Heart left ventricle (tissue), 16 donors: Measurements from ENCODE around the gene WHAMM. TPM values are rescaled to one million over a fixed set of nuclear protein-coding genes. Genes with fewer than 3 reads are reported as not detected.
A peak's percentile ranks its signal among the peaks of the same experiment; 100 is the strongest.

Source experiments
- ATAC-seq, 4 donors: fragments of 200-7000 bp; cut with Tn5 transposase; one replicate each; pipeline ENCODE4 v1.9.1; 2020 to 2022; ENCODE audit warnings: moderate library complexity in 4 of 4, mild to moderate bottlenecking in 3 of 4, moderate number of reproducible peaks in 1 of 4
- DNase-seq, 5 donors: peaks; one replicate each; pipeline ENCODE4 v3.0.0-alpha.2; 2020
- H3K27ac ChIP-seq, 12 donors: fragments of 200-600 bp; sonication (generic) in 4 of 12; one replicate each; pipeline versions ENCODE4 v1.5.0 to v1.8.0; 2016 to 2022; ENCODE audit warnings: mild to moderate bottlenecking in 2 of 12
- H3K27me3 ChIP-seq, 9 donors: fragments of 200-600 bp; sonication (generic) in 2 of 9; one replicate each; pipeline versions ENCODE4 v1.5.1 to v1.8.0; 2016 to 2022; ENCODE audit warnings: mild to moderate bottlenecking in 3 of 9
- H3K36me3 ChIP-seq, 9 donors: fragments of 200-600 bp; sonication (generic) in 2 of 9; one replicate each; pipeline versions ENCODE4 v1.5.0 to v1.8.0; 2018 to 2022; ENCODE audit warnings: mild to moderate bottlenecking in 2 of 9
- H3K4me1 ChIP-seq, 12 donors: fragments of 200-600 bp; sonication (generic) in 4 of 12; one replicate each; pipeline versions ENCODE4 v1.5.0 to v1.8.0; 2016 to 2022; ENCODE audit warnings: mild to moderate bottlenecking in 3 of 12
- H3K4me3 ChIP-seq, 12 donors: fragments of 200-600 bp; sonication (generic) in 4 of 12; one replicate each; pipeline versions ENCODE4 v1.5.0 to v1.8.0; 2017 to 2022; ENCODE audit warnings: mild to moderate bottlenecking in 9 of 12, moderate library complexity in 4 of 12
- H3K9me3 ChIP-seq, 12 donors: fragments of 200-600 bp; sonication (generic) in 4 of 12; one replicate each; pipeline versions ENCODE4 v1.5.0 to v1.8.0; 2016 to 2022; ENCODE audit warnings: mild to moderate bottlenecking in 1 of 12
- CTCF ChIP-seq, 12 donors: fragments of 200-600 bp; sonication (generic) in 4 of 12; IDR thresholded peaks; one replicate each; pipeline versions ENCODE4 v1.5.0 to v1.8.0; 2018 to 2022; ENCODE audit warnings: antibody characterized with exemption in 12 of 12, mild to moderate bottlenecking in 5 of 12
- POLR2A ChIP-seq, 2 donors: fragments of 450-650 bp; IDR thresholded peaks; one replicate each; pipeline ENCODE4 v1.6.1; 2017; ENCODE audit warnings: antibody characterized with exemption in 2 of 2, mild to moderate bottlenecking in 2 of 2, moderate library complexity in 2 of 2
- WGBS, 4 donors: extraction: QIAGEN DNeasy Blood & Tissue Kit in 2 of 4; methylation state at CpG; one replicate each; pipeline versions ENCODE4 v1.1.5 to v1.1.7; 2013 to 2018; 5-methylcytosine and 5-hydroxymethylcytosine counted together
- intact Hi-C, 10 donors: fragments of 100-400 bp; cut with DNase I; formaldehyde crosslinking; loops; one replicate each; pipeline versions ENCODE4 v1.11.1 to v1.14.2; 2022
- polyA plus RNA-seq, 2 donors: library from polyadenylated mRNA; stranded (reverse); fragments of 200-250 nt; gene quantifications; one replicate each; pipeline ENCODE4 v1.2.3, GENCODE V29; 2013
- total RNA-seq, 9 donors: library from RNA; depleted of rRNA in 2 of 9; stranded (reverse); fragments of >200 nt in 2 of 9; fragmentation: NEBNext Ultra II Directional in 3 of 9; extraction: Animal tissue kit (Norgen Biotek cat#: 25700) in 3 of 9; gene quantifications; one replicate each; pipeline versions ENCODE4 v1.1.0 to v1.2.4, GENCODE V29; 2016 to 2023
- donor health status: ischemic (EF 13 %, LVEDD 7.1; RV severe dilation, severe dysfunction).
- donor health status: healthy with polysubstance abuse.
- donor health status: DM: no; HTN: yes; CAD: no.
- donor health status: DM: no; HTN: no; CAD: no.
- donor health status: ischemic (EF 25% LVEDD 6.9; RV normal size, moderate dysfunction).
- donor health status: ischemic (EF 25% LVEDD 5.7; RV mildly dilated, moderate dysfunction).
- donor health status: healthy.
- donor health status: DM: yes; HTN: yes; CAD: no.
- donor health status: ischemic (EF 35%, LVEDD 5.7; RV mildly dilated, moderate dysfunction).
- donor health status: nonischemic (EF 11% LVEDD 7.7; RV severe dilation, severe dysfunction).
- donor health status: DM: yes; HTN: yes; CAD: no.
- donor health status: PGD.
- donor health status: ischemic (EF 29% LVEDD 5.4; RV normal size, mild dysfunction).
- donor health status: nonischemic (EF 23%, LVEDD 6.1; RV moderate dilation, normal function).

Gene WHAMM
- total and polyA plus RNA-seq, 11 donors: 2.8 to 9.1 (median 6.3) TPM

- WGBS, 4 donors: 76 to 86% (median 83%) methylated on average over 11 of the region's 11 CpGs
- TF ChIP-seq POLR2A (IDR thresholded peaks at IDR 0.05): no peak
- no peak for TF ChIP-seq CTCF (IDR thresholded peaks at IDR 0.05)
- Histone ChIP-seq H3K4me1 (peaks cover 0 to 46% (median 29%) of the 10 kb centered on the region in 12 donors), H3K9me3 (no peaks in the 10 kb centered on the region), H3K36me3 (peaks cover 0 to 7% (median 2%) of the 10 kb centered on the region in 9 donors), H3K27ac (peak overlapping the region; percentile 4 to 100 (median 98)), H3K4me3 (peak overlapping the region in 1 of 12 donors; percentile 98), H3K27me3 (no peaks in the 10 kb centered on the region)
- ATAC-seq: no peak
- DNase-seq: no peak
- intact Hi-C loops: loop anchor here in 5 of 10 donors (5.0 to 10.0 kb wide), 3 partner anchors 53 to 273 kb away; no protein-coding TSS in a partner anchor
Measured at GRCh38 chr15:82807920-82808633, 1.4 kb upstream of the WHAMM start.

DNA sequence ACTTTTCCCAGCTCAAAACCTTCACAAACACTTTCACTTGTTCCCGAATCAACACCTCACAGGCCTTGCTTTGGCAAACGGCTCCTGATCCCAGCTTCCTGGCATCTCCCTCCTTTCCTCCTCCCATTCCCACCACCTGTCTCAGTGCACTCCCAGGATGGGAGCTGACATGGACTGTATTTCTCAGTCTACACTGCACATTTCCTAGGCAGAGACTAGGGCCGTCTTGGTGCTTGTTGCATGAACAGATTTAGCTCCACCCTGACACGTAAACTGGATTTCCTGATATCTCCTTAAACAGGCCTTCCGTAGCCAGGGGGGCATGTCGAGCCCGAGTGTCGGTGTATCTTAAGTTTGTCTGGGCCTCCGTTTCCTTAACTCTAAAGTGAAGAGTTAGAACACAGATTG lies 790 bp upstream of the WHAMM start:
- no peaks in the 10 kb centered on the region for H3K9me3 ChIP-seq
- H3K36me3 ChIP-seq: peaks cover 0 to 13% (median 8%) of the 10 kb centered on the region in 9 donors
- ATAC-seq (no peak), DNase-seq (no peak)
- H3K27ac ChIP-seq: peak overlapping the region; percentile 4 to 100 (median 98)
- H3K4me3 ChIP-seq: peak overlapping the region in 9 of 12 donors; percentile 71 to 99 (median 92)
- peaks cover 0 to 48% (median 32%) of the 10 kb centered on the region in 12 donors for H3K4me1 ChIP-seq
- TF ChIP-seq POLR2A (IDR thresholded peaks at IDR 0.05): no peak
- TF ChIP-seq CTCF (IDR thresholded peaks at IDR 0.05): no peak
- no peaks in the 10 kb centered on the region for H3K27me3 ChIP-seq
- WGBS, 4 donors: 41 to 53% (median 44%) methylated on average over 9 of the region's 9 CpGs
- intact Hi-C loops: loop anchor here in 5 of 10 donors (5.0 to 10.0 kb wide), 3 partner anchors 54 to 274 kb away; no protein-coding TSS in a partner anchor

DNA sequence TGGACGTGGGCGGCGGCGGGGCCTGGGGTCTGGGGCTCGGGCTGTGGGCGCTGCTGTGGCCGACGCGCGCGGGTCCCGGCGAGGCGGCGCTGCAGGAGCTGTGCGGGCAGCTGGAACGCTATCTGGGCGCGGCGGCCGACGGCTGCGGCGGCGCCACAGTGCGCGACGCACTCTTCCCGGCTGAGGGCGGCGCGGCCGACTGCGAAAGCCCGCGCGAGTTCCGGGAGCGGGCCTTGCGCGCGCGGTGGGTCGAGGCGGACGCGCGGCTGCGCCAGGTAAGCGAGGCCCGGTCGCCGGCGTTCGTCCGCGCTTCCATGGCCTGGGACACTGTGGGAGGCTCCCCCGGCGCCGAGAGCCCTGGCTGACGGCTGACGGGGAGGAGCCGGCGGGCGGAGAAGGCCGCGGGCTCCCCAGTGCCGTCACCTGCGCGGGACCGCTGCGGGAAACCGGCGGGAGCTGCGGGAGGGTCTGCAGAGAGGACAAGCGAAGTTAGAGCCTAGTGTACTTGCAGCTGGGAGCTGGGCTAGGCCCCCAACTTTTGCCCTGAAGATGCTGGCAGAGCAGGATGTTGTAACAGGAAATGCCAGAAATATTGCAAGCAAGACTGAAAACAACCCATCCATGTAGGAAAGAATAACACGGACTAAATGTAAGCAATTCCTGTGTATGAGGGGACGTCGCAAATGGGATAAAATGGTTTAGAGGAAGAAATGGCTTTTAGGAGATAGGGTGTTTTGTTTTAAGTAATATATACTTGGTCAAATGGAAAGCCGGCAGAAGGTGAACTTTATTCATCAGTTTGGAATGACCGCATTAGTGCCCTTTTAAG lies 847 bp downstream of the WHAMM start:
- 0 to 1% (median 1%) methylated on average over 32 to 81 of the region's 81 CpGs for WGBS, 4 donors
- H3K27ac ChIP-seq: peak overlapping the region; percentile 96 to 100 (median 99)
- DNase-seq (peak; percentile 30 to 72 (median 35)), ATAC-seq (no peak)
- H3K9me3 ChIP-seq: no peaks in the 10 kb centered on the region
- no peaks in the 10 kb centered on the region for H3K27me3 ChIP-seq
- H3K4me1 ChIP-seq: peaks cover 0 to 51% (median 33%) of the 10 kb centered on the region in 12 donors
- intact Hi-C loops: loop anchor here in 1 of 10 donors (10.0 kb wide), 1 partner anchor 65 kb away; no protein-coding TSS in a partner anchor
- H3K4me3 ChIP-seq: peak overlapping the region; percentile 71 to 99 (median 89)
- no peak for TF ChIP-seq POLR2A (IDR thresholded peaks at IDR 0.05)
- peaks cover 0 to 29% (median 23%) of the 10 kb centered on the region in 9 donors for H3K36me3 ChIP-seq

GRCh38 chr15:82810890-82811426 lies 1.5 kb downstream of the WHAMM start:
- 0 to 1% (median 1%) methylated on average over 6 of the region's 6 CpGs for WGBS, 4 donors
- Histone ChIP-seq H3K36me3 (peaks cover 0 to 36% (median 30%) of the 10 kb centered on the region in 9 donors), H3K9me3 (no peaks in the 10 kb centered on the region), H3K4me1 (peaks cover 0 to 51% (median 33%) of the 10 kb centered on the region in 12 donors), H3K27ac (peak overlapping the region; percentile 96 to 100 (median 99)), H3K4me3 (peak overlapping the region in 11 of 12 donors; percentile 71 to 99 (median 90)), H3K27me3 (no peaks in the 10 kb centered on the region)
- TF ChIP-seq POLR2A (IDR thresholded peaks at IDR 0.05): no peak
- no peak for TF ChIP-seq CTCF (IDR thresholded peaks at IDR 0.05)
- intact Hi-C loops: loop anchor here in 1 of 10 donors (10.0 kb wide), 1 partner anchor 64 kb away; no protein-coding TSS in a partner anchor
- DNase-seq (no peak), ATAC-seq (no peak)
